Activated CD4-positive, alpha-beta T cell treated with anti-CD3 and anti-CD28 coated beads, Interleukin-10, Interleukin-2, amounts not matched to agents 100 ng/mL and 50 ng/mL, durations not matched to agents 16 hours and 8 hours (primary cell): ENCODE results near the gene PWWP2A.
"Not testable (repeated sequence)": the region's sequence is repeated elsewhere in the genome, so short reads cannot be mapped to it uniquely, and the experiment has no call there.

Source experiments
- DNase-seq: peaks from one replicate; pipeline ENCODE4 v3.0.0-alpha.2; 2020

Gene PWWP2A, protein sequence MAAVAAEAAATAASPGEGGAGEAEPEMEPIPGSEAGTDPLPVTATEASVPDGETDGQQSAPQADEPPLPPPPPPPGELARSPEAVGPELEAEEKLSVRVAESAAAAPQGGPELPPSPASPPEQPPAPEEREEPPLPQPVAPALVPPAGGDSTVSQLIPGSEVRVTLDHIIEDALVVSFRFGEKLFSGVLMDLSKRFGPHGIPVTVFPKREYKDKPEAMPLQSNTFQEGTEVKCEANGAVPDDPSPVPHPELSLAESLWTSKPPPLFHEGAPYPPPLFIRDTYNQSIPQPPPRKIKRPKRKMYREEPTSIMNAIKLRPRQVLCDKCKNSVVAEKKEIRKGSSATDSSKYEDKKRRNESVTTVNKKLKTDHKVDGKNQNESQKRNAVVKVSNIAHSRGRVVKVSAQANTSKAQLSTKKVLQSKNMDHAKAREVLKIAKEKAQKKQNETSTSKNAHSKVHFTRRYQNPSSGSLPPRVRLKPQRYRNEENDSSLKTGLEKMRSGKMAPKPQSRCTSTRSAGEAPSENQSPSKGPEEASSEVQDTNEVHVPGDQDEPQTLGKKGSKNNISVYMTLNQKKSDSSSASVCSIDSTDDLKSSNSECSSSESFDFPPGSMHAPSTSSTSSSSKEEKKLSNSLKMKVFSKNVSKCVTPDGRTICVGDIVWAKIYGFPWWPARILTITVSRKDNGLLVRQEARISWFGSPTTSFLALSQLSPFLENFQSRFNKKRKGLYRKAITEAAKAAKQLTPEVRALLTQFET

GRCh38 chr5:160119142-160119904 lies at the start of gene PWWP2A:
PWWP2A (minus strand) TSS chr5:160119450; CDS start chr5:160119388, 62 bp downstream.
- peak; percentile 99 for DNase-seq

- DNase-seq, result no peak
These were observed 48.4 kb upstream of the PWWP2A start for GRCh38 chr5:160167624-160168165.

GRCh38 chr5:160166973-160167623 lies 47.8 kb upstream of the PWWP2A start:
- no peak for DNase-seq

GRCh38 chr5:160166069-160166972 lies 47.1 kb upstream of the PWWP2A start:
- DNase-seq, result no peak

- DNase-seq, result no peak
These were observed 46.2 kb upstream of the PWWP2A start for GRCh38 chr5:160165137-160166068.

- no peak for DNase-seq
These were observed 43.7 kb upstream of the PWWP2A start for GRCh38 chr5:160162910-160163309.

- DNase-seq, result no peak
These were observed 42.4 kb upstream of the PWWP2A start for GRCh38 chr5:160161626-160162025.

- not testable (repeated sequence) for DNase-seq
These were observed 41.6 kb upstream of the PWWP2A start for GRCh38 chr5:160160875-160161274.

GRCh38 chr5:160159991-160160792 lies 40.9 kb upstream of the PWWP2A start:
- DNase-seq, result no peak

DNA sequence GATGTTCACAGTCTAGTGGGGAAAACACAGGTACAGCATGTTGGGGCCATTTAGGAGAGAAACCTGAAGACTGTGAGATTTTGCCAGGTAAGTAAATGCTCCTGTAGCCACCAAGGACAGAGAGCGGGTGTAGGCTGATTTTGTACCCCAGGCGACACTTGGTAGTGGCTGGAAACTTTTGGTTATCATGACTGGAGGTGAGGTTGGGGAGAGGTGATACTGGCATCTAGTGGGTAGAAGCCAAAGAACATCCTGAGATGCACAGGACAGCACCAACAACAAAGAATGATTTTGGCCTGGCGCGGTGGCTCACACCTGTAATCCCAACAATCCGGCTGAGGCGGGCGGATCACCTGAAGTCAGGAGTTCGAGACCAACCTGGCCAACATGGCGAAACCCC lies 38.8 kb upstream of the PWWP2A start:
- DNase-seq, result no peak

- no peak for DNase-seq
These were observed 35.9 kb upstream of the PWWP2A start for GRCh38 chr5:160155017-160155750.

- peak; percentile 26 for DNase-seq
These were observed 33.7 kb upstream of the PWWP2A start for GRCh38 chr5:160152901-160153300.

DNA sequence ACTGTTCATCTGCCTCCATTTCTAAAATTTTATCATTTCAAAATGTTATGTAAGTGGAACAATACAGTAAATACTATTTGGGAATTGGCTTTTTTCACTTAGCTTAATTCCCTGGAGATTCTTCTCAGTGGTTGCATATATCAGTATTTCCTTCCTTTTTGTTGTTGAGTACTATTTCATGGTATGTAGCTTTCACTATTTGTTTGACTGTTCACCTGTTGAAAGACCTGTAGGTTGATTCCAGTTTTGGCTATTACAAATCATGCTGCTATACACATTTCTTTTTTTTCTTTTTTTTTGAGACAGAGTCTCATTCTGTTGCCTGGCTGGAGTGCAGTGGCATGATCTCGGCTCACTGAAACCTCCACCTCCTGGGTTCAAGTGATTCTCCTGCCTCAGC lies 33.0 kb upstream of the PWWP2A start:
- DNase-seq, result peak; percentile 16

- DNase-seq, result no peak
These were observed 31.8 kb upstream of the PWWP2A start for GRCh38 chr5:160151017-160151416.

DNA sequence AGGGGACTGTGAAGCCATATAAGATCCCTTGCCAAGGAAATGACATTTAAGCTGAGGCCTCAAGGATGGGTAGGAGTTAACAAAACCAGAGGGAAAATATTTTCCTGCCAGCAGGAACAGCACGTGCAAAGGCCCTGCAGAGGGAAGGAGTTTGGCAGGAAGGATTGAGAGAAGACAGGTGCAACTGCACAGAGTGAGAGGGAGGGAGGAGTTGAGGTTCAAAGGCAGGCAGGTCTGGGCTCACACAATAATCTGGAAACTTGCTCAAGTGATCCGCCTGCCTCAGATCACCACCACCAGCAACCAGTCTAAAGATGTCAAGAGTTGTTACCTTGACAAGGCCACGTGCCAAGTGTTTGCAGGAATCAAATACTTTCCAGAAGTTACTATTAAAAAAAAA lies 31.1 kb upstream of the PWWP2A start:
- no peak for DNase-seq

- DNase-seq, result not testable (repeated sequence)
These were observed 25.2 kb upstream of the PWWP2A start for GRCh38 chr5:160144436-160144835.

DNA sequence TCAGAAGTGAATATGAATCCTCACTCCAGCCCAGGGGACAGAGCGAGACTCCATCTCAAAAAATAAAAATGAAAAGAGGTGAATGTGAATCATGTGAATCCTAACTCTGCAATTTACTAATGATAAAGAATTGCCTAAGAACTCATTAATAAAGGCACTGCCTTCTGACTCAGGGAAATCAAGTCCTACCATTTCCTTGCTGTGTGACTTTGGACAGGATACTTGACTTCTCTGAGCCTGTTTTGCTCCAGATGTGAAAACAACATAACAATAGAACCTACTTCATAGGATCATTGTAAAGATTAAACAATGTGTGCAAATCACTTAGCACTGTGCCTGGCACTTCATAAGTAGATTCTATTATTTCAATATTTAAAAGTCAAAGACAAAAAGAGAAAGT lies 15.1 kb upstream of the PWWP2A start:
- DNase-seq, result no peak

DNA sequence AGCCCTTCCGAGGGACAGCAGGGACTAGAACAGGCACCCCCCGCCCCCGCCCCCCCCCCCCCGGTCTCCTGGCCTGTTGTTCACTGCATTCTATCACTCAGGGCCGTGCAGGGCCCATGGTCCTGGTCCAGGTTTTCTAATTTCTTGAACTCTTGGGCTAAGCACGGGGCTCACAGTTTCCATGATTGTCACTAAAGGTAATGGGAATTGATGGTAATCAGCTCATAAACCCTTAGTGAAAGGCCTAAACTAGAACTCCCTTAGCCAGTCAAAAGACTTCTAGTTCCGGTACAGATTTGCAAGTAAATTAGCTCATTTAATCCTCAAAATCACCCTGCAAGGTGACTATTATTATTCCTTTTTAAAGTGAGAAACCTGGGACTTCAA lies 14.7 kb upstream of the PWWP2A start:
- DNase-seq, result no peak
